ENCODE results near the gene KRT35.

KRT35 gene

DNA sequence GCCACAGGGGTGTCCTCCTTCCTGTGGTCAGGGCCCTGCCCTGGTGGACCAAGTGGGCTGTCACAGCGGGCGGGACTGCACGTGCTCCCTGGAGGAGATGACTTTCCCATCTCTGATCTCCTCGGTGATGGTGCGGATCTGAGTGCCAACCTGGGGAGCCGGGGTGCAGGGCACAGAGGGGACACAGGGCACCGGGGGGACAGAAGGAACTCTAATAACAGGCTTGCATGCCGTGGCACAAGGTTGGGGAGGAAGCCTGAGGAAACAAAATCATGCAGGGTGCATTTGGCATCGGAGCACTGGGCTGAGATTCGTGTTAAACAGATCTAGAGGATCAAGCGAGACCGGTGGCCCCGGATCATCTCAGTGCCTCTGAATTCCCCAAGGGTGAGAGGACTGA is 5.4 kb upstream of the KRT35 start:
- DNase-seq, result no peak

DNA sequence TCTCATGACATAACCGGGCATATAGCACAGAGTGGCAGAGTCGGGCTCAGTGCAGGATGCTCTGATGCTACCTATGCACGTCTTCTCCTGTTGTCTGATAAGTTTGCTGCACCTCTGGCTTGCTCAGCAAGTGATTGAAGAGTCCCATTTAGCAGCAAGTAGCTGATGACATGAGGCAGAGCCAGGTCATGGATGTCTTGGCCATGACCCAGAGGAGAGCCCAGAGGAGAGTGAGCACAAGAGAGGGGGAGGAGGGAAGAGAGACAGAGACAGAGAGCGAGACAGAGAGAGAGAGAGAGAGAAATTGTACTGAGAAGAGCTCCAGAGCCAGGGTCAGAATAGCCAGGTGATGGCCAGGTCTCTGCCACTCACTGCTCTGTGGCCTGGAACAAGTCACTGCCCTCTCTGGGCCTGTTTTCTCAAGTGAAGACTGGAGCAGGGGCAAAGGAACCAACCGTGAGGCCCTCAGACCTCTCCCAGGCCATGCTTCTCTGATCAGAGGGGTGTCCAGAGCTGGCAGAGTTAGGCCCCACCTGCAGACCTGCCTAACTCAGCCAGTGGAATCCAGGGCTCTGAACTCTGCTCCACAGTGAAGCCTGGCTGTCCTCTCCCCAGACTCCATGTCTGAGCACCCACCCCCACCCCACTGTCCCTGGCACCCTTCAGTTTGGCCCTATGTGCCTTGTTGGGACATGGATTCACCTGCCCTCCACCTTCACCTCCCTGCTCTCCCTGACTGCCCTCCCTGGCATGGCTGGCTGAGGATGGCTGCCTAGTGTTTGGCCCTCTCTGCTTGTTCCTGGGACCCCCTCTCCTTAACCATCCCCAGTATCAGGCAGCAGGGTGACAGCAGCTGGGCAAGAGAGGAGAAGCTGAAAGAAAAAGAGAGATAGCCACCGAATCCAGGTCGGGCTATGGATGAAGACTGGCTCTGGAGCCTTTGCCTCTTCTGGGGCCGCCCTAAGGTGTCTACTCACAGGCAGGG is 4.3 kb upstream of the KRT35 start:
- DNase-seq, result no peak

DNA sequence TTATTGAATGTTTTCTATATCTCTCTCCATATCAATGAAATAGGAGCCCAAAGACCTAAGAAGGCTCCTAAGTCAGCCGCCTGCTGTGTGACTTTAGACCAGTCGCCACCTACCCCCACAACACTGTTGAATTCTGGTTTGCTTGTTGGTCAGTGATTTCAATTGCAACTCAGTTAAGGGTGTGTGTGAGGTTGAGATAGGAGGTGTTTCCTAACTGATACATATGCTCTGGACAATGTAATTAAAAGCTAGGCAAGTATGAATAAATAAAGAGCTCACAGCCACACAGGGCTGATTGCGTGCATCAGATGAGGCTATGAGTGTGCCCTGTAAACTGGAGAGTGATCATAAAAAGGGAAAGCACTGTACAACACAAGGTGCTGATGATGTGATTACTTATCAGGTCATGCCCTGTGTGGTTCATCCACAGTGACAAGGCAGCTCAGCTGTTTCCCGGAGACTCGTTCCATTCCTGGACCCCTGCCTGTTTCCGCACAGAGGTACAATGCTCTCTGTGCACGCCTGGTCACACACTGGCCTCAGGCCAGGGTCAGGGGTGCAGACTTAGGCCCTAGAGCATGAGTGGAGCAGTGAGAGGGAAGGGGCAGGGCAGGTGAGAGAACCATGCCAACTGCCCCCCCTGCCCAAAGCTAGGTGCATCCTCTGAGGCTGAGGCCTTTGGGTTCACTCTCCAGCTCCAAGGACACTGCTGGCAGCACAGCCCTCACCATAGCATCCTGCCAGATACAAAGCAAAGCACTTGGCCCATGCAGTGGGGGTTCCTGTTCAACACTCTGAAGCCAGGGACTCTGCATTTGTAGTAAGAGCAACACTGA is 3.3 kb upstream of the KRT35 start:
- no peak for DNase-seq

DNA sequence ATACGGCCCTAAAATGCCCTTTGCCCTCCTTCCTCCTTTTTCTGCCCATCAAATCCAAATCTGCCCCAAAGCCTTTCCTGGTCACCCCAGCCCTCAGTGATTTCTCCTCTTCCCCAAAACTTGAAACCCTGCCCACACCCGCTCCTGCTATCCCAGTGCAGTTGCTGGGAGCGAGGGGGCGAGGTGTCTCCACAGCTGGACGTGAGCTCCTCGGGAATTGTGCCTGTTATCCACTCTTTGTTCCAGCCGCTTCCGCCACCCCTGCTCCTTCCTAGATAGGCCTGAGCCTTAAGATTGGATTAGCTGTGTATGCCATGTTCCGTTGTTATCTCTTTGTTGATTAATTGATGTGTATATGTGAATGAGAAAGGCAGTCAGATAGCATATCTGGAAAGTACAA is 2.6 kb upstream of the KRT35 start:
- no peak for DNase-seq

DNA sequence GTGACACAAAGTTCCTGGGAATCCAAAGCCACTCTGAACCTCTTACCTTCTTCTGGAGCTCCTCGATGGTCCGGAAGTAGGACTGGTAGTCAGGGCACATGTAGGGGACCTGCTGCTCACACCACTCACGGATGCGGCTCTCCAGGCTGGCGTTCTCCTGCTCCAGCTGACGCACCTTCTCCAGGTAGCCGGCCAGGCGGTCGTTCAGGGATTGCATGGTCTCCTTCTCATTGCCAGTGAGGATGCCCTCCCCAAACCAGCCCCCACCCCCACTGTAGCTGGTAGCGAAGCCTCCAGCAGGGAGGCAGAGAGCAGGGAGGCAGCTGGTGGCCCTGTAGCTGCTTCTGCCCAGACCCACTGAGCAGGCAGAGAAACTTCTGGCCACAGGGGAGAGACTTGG is 370 bp downstream of the KRT35 start:
- DNase-seq, result no peak

DNA sequence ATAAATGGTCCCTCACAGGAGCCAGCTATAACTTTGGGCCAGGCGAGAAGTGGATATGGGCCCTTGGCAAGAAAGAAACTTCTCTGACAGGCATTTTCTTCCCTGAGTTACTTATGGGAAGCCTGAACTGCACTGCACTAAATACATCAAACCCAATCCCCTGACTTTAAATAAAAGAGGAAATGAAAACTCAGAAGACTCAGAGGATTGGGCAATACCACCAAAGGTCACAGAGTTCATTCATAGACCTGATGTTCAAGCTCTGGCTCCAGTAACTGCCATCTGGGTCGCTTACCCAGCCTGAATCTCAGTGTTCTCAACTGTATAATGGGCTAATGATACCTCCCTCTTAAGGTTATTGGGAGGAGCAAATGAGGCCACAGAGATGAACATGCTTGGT is 815 bp downstream of the KRT35 start:
- DNase-seq, result no peak

DNA sequence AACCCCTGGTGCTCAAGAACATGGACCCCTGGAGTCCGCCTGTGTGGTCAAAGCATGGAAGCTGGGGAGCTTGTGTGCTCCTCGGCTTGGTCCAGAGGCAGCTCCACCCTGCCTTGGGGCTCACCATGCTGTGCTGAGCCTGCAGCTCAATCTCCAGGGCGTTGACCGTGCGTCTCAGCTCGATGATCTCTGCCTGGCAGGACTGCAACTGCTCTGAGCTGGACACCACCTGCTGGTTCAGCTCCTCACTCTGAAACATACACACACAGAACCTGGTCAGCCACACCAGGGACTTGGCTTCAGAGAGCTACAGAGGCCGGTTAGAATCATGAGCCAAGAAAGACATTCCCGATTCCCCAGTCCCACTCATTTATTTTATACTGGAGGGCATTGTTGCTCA is 2.7 kb downstream of the KRT35 start:
- DNase-seq, result no peak

DNA sequence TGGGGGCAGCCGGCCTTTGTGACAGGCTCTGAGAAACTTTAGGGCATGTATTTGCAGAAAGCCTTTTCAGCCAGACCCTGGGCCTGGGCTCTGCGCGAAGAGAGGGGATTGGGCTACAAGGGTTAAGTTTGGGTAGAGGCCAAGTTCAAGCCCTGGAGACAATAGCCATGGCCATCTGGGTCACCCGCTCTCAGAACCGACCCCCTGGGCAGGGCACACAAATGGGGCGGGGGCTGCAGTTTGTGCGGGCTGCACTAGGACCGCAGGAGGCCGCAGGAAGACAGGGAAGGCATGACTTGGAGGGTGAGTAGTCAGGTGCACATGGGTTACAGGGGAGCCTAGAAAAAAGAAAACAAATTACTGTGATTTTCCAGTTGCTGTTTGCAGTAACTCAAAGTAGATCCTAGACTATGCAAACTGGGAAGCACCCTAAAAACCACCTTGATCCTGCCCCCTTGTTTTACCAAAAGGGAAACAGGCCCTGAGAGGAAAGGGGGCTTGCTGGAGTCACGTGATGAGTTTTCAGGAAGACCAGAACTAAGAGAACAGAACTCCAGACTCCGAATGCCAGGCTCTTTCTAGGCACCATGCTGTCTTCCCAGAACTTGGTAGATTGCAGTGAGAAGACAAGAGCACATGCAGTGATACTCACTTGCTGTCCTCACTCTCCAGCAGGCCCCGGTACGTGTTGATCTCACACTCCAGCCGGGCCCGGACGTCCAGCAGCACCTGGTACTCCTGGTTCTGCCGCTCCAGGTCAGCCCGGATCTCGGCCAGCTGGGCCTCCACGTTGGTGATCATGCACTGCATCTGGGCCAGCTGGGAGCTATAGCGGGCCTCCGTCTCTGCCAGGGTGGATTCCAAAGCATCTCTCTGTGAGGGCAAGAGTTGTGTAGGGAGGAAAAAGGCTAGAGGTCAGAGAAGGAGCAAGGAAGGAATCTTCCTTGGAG is 3.8 kb downstream of the KRT35 start:
- no peak for DNase-seq

DNA sequence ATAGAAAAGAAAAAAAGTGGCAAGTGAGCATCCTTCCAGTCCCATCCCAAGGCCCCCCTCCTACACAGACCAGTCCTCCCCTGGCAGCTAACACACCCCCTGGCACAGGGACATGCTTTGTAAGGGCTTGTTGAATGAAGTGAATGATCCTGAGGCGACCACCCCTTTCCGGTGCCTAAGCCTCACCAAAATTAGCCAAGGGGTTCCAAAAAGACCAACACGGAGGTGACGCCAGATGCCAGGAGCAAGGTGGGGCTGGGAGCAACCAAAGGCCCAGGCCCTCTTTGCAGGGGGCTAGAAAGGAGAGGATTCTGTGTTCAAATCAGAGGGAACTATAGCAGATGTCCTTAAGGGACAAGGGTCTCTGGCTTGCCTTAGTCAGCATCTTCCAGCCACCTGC is 5.5 kb downstream of the KRT35 start:
- DNase-seq, result no peak

DNA sequence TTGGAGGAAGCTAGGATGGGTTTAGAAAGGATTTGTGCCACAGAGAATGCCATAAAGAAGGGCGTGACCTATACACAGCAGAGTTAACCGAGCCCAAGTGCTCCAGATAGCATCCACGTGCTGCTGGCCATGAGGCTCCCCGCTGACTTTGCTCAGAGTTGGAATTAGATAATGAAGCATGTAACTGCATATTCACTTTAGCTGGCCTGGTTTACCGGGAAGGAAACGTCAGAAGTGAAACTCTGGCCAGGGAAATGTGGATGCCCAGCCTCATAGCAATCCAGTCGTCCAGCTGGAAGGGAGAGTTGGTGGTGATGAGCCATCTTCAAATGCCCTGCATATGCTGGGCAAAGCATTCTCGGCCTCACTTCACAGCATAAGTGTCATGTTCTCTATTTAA is 6.1 kb downstream of the KRT35 start:
- no peak for DNase-seq

DNA sequence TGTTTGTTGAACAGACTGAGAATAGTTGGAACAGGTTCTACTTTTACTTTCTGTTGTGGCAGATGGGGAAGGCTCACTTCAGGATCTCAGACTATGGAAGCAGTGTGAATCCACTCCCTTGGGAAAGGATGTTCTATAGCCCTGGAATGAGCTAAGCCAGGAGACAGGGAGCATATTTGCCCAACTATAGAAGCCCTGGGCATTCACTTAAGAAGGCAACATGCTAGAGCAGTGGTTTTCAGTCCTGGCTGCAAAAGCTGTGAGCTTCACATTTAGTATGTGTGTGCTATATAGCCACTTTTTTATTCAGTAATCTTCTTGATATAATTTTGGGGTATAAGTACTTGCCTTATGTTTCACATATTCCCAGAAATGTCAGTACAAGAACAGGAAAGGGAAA is 12.6 kb downstream of the KRT35 start:
- DNase-seq, result no peak

DNA sequence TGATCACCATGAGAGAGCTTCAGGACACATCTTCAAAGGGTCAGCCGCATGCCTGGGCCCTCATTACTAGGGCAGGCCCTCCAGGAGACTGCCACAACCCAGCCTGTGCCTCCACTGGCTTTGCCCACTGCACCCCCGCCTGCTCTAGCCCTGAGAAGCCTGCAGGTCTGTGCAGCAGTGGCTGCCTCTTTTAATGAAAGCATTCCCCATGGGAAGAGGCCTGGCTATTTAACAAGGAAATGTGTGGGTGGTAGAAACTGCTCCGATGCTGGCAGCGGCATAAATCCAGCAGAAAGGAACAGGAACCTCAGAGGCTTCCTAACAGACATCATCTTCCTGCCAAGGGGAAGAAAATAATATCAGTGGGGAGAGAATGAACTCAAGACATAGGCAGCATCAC is 13.4 kb downstream of the KRT35 start:
- no peak for DNase-seq

DNA sequence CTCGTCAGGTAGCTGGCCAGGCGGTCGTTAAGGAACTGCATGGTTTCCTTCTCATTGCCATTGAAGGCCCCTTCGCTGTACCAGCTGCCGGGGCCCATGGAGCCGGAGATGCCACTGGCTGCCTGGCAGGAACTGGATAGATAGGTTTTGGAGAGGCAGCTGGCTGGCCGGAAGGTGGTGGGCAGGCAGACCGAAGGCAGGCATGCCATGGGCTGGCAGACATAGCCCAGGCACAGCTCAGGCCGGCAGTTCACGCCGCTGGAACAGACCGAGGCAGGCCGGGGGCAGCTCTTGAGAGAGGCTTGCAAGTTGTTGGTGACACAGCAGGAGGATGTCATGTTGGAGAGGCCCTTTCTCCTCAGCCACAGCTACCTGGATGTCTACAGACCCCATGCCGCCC is 14.0 kb downstream of the KRT35 start, which contains the start of gene KRT32:
KRT32 (minus strand) TSS at position 399 of the 400 bp plus-strand sequence; CDS start at position 338, 61 bp downstream.
- DNase-seq, result no peak

DNA sequence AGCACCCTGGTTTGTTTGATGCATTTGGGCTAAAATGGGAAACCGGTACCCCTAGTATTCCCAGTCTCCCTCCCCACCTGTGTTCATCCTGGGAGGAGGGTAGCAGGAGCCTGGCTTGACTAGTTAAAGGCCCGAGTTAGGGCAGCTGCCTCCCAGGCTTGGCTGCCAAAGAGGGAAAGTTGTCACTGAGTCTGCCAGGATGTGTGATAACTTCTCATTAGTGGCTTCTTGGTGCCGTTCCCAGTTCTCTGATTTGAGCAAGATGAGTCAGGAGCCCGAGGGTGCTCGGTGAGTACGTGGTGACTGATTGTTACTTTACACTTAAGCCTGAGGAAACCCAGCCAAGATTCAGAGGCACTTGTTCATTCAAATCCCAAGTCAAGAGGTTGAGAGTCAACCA is 16.3 kb downstream of the KRT35 start:
- DNase-seq, result no peak

DNA sequence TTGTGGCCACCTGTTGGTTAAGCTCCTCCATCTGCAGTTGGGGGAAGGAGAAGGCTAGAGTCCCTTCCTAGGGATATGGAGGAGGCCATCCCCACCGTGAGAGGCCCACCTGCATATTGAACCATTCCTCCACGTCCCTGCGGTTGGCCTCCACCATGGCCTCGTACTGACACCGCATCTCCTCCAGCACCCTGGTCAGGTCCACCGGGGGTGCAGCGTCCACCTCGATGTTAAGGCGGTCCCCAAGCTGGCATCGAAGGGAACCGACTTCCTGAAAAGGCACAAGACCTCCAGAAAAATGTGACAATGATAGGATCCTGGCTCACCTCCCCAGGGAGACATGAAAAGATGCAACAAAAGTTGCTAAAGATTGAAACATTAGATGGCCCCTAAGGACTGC is 16.8 kb downstream of the KRT35 start:
- DNase-seq, result no peak

DNA sequence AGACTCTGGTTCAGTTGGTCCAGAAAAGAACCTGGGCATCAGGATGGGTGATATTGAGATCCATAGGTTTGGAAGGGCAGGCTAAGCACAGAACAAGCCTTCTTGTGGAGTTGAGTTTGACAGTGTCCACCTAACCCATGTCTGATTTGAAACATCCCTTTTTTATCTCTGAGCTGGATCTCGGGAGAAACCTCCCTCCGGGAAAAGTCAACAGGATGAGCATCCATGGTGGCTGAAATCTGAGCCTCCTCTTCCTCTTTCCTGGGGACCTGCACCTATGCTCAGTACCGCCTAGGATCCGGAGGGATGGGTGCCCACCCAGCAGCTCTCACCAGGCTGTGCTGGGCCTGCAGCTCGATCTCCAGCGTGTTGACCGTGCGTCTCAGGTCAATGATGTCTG is 17.2 kb downstream of the KRT35 start:
- no peak for DNase-seq

DNA sequence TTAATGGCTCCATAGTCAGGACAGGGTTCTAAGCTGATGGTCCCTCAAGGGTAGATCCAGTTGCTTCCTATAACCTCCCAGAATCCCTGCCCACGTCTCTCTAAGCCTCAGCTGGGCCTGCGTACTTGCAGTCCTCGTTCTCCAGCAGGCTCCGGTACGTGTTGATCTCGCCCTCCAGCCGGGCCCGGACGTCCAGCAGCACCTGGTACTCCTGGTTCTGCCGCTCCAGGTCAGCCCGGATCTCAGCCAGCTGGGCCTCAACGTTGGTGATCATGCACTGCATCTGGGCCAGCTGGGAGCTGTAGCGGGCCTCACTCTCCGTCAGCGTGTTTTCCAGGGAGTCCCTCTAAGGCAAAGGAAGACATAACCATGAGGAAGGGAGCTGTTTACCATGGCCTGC is 18.2 kb downstream of the KRT35 start:
- no peak for DNase-seq

DNA sequence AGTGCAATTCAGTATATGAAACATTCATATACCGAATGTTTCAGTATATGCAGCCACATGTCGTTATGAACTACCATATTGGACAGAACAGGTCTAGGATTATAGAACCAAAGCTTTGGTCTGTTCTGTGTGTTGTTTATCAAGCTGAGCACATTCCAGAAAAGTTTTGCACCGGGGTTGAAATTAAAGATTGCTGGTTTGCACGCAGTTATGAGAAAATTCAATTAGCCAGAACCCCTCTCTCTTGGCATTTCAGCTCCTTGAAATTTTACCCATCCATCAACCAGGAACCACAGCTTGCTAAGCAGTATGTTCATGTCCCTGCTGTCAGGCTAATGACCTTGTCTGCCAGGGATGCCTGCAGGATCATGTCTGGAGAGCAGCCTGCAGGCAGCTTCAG is 23.3 kb downstream of the KRT35 start:
- DNase-seq, result no peak

DNA sequence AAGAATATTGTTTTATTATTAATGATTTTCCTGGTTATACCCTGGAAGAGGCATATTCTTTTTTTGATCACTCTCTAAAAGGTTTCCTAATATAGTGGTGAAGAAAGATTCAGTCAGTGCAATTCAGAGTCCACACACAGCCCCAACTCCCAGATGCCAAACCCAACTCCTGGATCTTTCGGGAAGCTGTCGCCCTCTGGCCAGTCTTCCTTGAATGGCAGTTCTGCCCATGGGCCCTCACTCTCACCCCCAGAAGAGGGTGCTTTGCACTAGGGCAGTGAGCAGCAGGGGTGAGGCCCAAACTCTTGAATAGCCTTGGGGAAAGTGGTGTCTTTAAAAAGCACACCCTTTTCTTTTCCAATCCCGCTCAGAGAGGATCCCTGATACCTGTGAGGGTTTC is 24.7 kb downstream of the KRT35 start:
- no peak for DNase-seq

DNA sequence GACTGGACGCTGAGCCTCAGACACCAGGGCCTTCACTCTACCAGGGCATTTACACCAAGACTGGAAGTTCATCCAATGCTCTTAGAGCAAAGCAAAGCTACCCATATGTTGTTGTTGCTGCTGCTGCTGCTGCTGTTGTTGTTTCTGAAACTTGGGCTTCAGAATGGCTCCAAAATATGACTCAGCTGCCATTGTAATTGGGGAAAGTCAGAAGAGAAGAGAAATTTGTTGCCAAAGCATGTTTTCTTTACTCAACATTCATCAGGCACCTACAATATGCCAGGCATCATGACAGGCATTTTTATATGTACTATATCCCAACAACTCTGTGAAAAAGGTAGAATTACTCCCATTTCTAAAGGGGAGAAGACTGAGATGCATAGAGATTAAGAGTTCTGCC is 25.7 kb downstream of the KRT35 start:
- DNase-seq, result no peak

DNA sequence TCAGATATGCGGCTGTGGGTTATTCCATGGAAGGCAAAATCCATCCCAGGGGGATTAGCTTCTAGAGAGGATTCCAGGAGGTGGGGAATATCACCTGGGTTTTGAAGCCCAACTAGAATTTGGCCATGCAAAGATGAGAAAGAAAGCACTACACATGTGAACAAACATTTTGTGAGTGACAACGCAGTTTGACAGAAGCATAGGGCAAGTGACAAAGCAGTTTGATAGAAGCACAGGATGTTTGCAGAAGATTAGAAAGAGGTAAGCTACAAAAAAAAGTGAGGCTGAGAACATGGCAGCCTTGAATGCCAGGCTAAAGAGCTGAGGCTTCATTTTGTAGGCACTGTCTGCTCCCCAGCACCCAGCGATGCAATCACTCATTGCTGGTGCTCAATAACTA is 27.9 kb downstream of the KRT35 start:
- DNase-seq, result no peak

DNA sequence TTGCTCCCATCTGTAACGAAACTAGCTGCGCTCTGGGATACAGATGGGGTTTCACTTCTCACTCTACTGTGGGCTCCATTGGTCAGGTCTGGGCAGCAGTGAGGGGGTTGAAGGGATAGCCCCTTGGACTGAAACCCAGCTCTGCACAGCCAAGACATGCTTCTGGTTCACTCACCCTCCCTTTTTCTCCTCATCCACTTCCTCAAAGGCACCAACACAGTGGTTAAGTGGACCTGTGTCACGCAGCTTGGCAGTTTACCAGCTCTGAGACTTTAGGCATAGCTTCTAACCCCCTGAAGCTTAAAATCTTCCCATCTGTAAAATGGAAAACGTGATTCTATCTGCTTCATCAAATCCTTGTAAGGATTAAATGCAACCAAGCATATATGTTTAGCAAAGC is 28.7 kb downstream of the KRT35 start:
- DNase-seq, result no peak
